ENCODE data around the gene IER2.

GRCh38 chr19:13149628-13150186, 504 bp upstream of the IER2 start:
- TF ChIP-seq ATF3 (IDR thresholded peaks at IDR 0.05; ENCODE audit: insufficient read depth, low read depth, low read length), result no peak
- no peak for TF ChIP-seq CTCF (IDR thresholded peaks at IDR 0.05; ENCODE audit: control extremely low read depth in 1 of 3, insufficient read depth in 1 of 3, low read depth in 1 of 3, low read length in 3 of 3)
- TF ChIP-seq SP1 (IDR thresholded peaks at IDR 0.05; ENCODE audit: low read depth, low read length), result no peak
- TF ChIP-seq POLR2A (IDR thresholded peaks at IDR 0.05; ENCODE audit: control extremely low read depth in 1 of 2, low read depth in 2 of 2, low read length in 2 of 2), result peak; percentile 43 to 47; a peak in 2 of 3 replicates
- no peak for TF ChIP-seq USF2 (IDR thresholded peaks at IDR 0.05; ENCODE audit: low read length)
- no peak for TF ChIP-seq KDM1A (IDR thresholded peaks at IDR 0.05; ENCODE audit: borderline replicate concordance, low read length)
- TF ChIP-seq TEAD4 (IDR thresholded peaks at IDR 0.05; ENCODE audit: low read depth, low read length), result no peak
- TF ChIP-seq ATF2 (IDR thresholded peaks at IDR 0.05; ENCODE audit: low read length), result no peak
- TF ChIP-seq YY1 (IDR thresholded peaks at IDR 0.05; ENCODE audit: low read depth, low read length), result no peak
- no peak for TF ChIP-seq RFX5 (IDR thresholded peaks at IDR 0.05; ENCODE audit: borderline replicate concordance, low read depth, low read length)
- no peak for TF ChIP-seq SP4 (IDR thresholded peaks at IDR 0.05; ENCODE audit: low read length)
- TF ChIP-seq ASH2L (IDR thresholded peaks at IDR 0.05; ENCODE audit: low read length), result no peak
- TF ChIP-seq PHF8 (conservative IDR thresholded peaks at IDR 0.05; ENCODE audit: low read depth, low read length), result peak; percentile 56

All from H1 (cell line).